ENCODE results near the gene SCAF4.

- TF ChIP-seq CTCF (IDR thresholded peaks at IDR 0.05 in 8 of 11, conservative IDR thresholded peaks at IDR 0.05 in 3 of 11) (no peak), POLR2A (IDR thresholded peaks at IDR 0.05) (no peak), POLR2AphosphoS5 (IDR thresholded peaks at IDR 0.05) (no peak)
Observed at GRCh38 chr21:31768710-31769109, 36.8 kb upstream of the SCAF4 start.
